Neural cell (in vitro differentiated cells): ENCODE results near the gene MAN2C1. TPM values are rescaled to one million over a fixed set of nuclear protein-coding genes. Genes with fewer than 3 reads are reported as not detected.
"Not testable (repeated sequence)": the region's sequence is repeated elsewhere in the genome, so short reads cannot be mapped to it uniquely, and the experiment has no call there.

ENCODE experiments used
- H2AFZ ChIP-seq: fragments of 200-600, 300-800 bp; sonication (generic), shearing (Covaris generic); 2 replicates; pipeline ENCODE4 v1.6.0; 2014; ENCODE audit warnings: low read depth, mild to moderate bottlenecking, antibody characterized with exemption, low read length, moderate library complexity
- H3F3A ChIP-seq: fragments of 200-600 bp; shearing (Covaris generic); 2 replicates; pipeline ENCODE4 v1.6.1; 2016; ENCODE audit warnings: mild to moderate bottlenecking, moderate library complexity, mixed read lengths, antibody characterized with exemption, low read length; ENCODE audit not compliant: insufficient read depth, poor library complexity, severe bottlenecking
- H3K27ac ChIP-seq: fragments of 200-600, 300-800 bp; sonication (generic), shearing (Covaris generic); 2 replicates; pipeline ENCODE4 v1.5.1; 2014; ENCODE audit warnings: mild to moderate bottlenecking, low read length, moderate library complexity
- H3K27me3 ChIP-seq: fragments of 300-800, 200-600 bp; sonication (generic), shearing (Covaris generic); 2 replicates; pipeline ENCODE4 v1.6.0; 2014; ENCODE audit warnings: mild to moderate bottlenecking, low read depth, low read length, moderate library complexity; ENCODE audit not compliant: insufficient read depth
- H3K36me3 ChIP-seq: fragments of 300-800, 200-600 bp; sonication (generic), shearing (Covaris generic); 2 replicates; pipeline ENCODE4 v1.5.1; 2014; ENCODE audit warnings: mild to moderate bottlenecking, antibody characterized with exemption, low read length, moderate library complexity; ENCODE audit not compliant: insufficient read depth
- H3K4me2 ChIP-seq: fragments of 300-800, 200-600 bp; sonication (generic), shearing (Covaris generic); 2 replicates; pipeline ENCODE4 v1.6.0; 2014; ENCODE audit warnings: mild to moderate bottlenecking, low read length
- H3K4me3 ChIP-seq: fragments of 300-800, 200-600 bp; sonication (generic), shearing (Covaris generic); 2 replicates; pipeline ENCODE4 v1.5.1; 2014; ENCODE audit warnings: mild to moderate bottlenecking, low read length, moderate library complexity
- H3K79me2 ChIP-seq: fragments of 200-600 bp; shearing (Covaris generic); replicated peaks from 2 replicates; pipeline ENCODE4 v1.6.0; 2014; ENCODE audit warnings: mild to moderate bottlenecking, low read length, moderate library complexity; ENCODE audit not compliant: insufficient read depth
- H3K9ac ChIP-seq: fragments of 300-800, 200-600 bp; sonication (generic), shearing (Covaris generic); 2 replicates; pipeline ENCODE4 v1.6.1; 2016; ENCODE audit warnings: mild to moderate bottlenecking, low read length, mixed read lengths
- H3K9me2 ChIP-seq: fragments of 200-600 bp; shearing (Covaris generic); 2 replicates; pipeline ENCODE4 v1.6.1; 2016; ENCODE audit warnings: mild to moderate bottlenecking, low read length, mixed read lengths; ENCODE audit not compliant: insufficient read depth
- H3K9me3 ChIP-seq: fragments of 200-600, 300-800 bp; sonication (generic), shearing (Covaris generic); 2 replicates; pipeline ENCODE4 v1.6.1; 2016; ENCODE audit warnings: mild to moderate bottlenecking, mixed run types, low read length, moderate library complexity, mixed read lengths
- H4K20me1 ChIP-seq: fragments of 200-600 bp; shearing (Covaris generic); 2 replicates; pipeline ENCODE4 v1.6.1; 2016; ENCODE audit warnings: mild to moderate bottlenecking, mixed run types; ENCODE audit not compliant: insufficient read depth
- CTCF ChIP-seq: fragments of 450-650 bp; IDR thresholded peaks from 2 replicates; pipeline ENCODE4 v1.5.1; 2014; ENCODE audit warnings: antibody characterized with exemption, mild to moderate bottlenecking, moderate library complexity; ENCODE audit not compliant: poor library complexity, severe bottlenecking
- EP300 ChIP-seq: fragments of 450-650 bp; conservative IDR thresholded peaks from 2 replicates; pipeline ENCODE4 v1.6.1; 2014; ENCODE audit warnings: antibody characterized with exemption, mild to moderate bottlenecking, moderate library complexity; ENCODE audit not compliant: poor library complexity, severe bottlenecking
- EZH2 ChIP-seq: fragments of 200-600, 300-800 bp; shearing (Covaris generic), sonication (generic); IDR thresholded peaks from 2 replicates; pipeline ENCODE4 v1.6.1; 2014; ENCODE audit warnings: antibody characterized with exemption, low read length, borderline replicate concordance, mild to moderate bottlenecking; ENCODE audit not compliant: insufficient read depth, poor library complexity, severe bottlenecking
- MXI1 ChIP-seq: fragments of 450-650 bp; conservative IDR thresholded peaks from 2 replicates; pipeline ENCODE4 v1.6.1; 2014; ENCODE audit warnings: antibody characterized with exemption, mild to moderate bottlenecking; ENCODE audit not compliant: poor library complexity, severe bottlenecking
- POLR2AphosphoS5 ChIP-seq: IDR thresholded peaks from 2 replicates; pipeline ENCODE4 v1.6.1; 2012
- RAD21 ChIP-seq: fragments of 450-650 bp; conservative IDR thresholded peaks from 2 replicates; pipeline ENCODE4 v1.6.1; 2014; ENCODE audit warnings: antibody characterized with exemption, mild to moderate bottlenecking, moderate library complexity
- REST ChIP-seq: IDR thresholded peaks from 2 replicates; pipeline ENCODE4 v1.6.1; 2012; ENCODE audit warnings: borderline replicate concordance
- SMC3 ChIP-seq: fragments of 450-650 bp; conservative IDR thresholded peaks from 2 replicates; pipeline ENCODE4 v1.6.1; 2014; ENCODE audit warnings: antibody characterized with exemption, mild to moderate bottlenecking, moderate library complexity; ENCODE audit not compliant: poor library complexity
- TAF1 ChIP-seq: IDR thresholded peaks from 2 replicates; pipeline ENCODE4 v1.6.1; 2012; ENCODE audit warnings: low read depth
- polyA plus RNA-seq: library from polyadenylated mRNA; depleted of rRNA; stranded (reverse); fragments of >200 nt; gene quantifications from 2 replicates; pipeline ENCODE4 v1.2.3, GENCODE V29; 2014

Gene MAN2C1
- polyA plus RNA-seq, 1 donor from 2014 or later, result 261 TPM

DNA sequence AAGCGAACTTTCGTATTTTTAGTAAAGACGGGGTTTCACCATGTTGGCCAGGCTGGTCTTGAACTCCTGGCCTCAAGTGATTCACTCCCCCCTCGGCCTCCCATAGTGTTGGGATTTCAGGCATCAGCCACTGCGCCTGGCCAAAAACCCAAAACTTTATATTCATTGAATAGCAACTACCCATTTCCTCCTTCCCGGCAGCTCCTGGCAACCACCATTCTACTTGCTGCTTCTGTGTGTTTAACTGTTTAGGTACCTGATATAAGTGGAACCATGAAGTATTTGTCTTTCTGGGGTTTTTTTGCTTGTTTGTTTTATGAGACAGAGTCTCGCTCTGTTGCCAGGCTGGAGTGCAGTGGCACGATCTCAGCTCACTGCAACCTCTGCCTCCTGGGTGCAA lies 24.5 kb downstream of the MAN2C1 start:
- H3F3A ChIP-seq, H3K27ac ChIP-seq, H3K9ac ChIP-seq, H2AFZ ChIP-seq, H3K79me2 ChIP-seq, H3K4me3 ChIP-seq, H3K36me3 ChIP-seq, H4K20me1 ChIP-seq, H3K9me2 ChIP-seq, H3K9me3 ChIP-seq, H3K4me2 ChIP-seq: not testable (repeated sequence)
- H3K27me3 ChIP-seq, result peaks cover 22% of the 10 kb centered on the region

- Histone ChIP-seq H3K4me3 (no peak overlapping the region), H3K9me2 (no peaks in the 10 kb centered on the region), H3K27me3 (peaks cover 6% of the 10 kb centered on the region), H3K9ac (no peak overlapping the region), H3F3A (no peaks in the 10 kb centered on the region), H3K36me3 (no peaks in the 10 kb centered on the region), H3K4me2 (no peak overlapping the region), H4K20me1 (no peaks in the 10 kb centered on the region), H2AFZ (no peak overlapping the region), H3K79me2 (no peaks in the 10 kb centered on the region), H3K27ac (no peak overlapping the region), H3K9me3 (no peaks in the 10 kb centered on the region)
- TF ChIP-seq EP300 (no peak), CTCF (no peak), RAD21 (no peak), POLR2AphosphoS5 (no peak), EZH2 (no peak), REST (no peak), TAF1 (no peak), SMC3 (no peak), MXI1 (no peak)
Measured at GRCh38 chr15:75342221-75342620, 26.2 kb downstream of the MAN2C1 start.

DNA sequence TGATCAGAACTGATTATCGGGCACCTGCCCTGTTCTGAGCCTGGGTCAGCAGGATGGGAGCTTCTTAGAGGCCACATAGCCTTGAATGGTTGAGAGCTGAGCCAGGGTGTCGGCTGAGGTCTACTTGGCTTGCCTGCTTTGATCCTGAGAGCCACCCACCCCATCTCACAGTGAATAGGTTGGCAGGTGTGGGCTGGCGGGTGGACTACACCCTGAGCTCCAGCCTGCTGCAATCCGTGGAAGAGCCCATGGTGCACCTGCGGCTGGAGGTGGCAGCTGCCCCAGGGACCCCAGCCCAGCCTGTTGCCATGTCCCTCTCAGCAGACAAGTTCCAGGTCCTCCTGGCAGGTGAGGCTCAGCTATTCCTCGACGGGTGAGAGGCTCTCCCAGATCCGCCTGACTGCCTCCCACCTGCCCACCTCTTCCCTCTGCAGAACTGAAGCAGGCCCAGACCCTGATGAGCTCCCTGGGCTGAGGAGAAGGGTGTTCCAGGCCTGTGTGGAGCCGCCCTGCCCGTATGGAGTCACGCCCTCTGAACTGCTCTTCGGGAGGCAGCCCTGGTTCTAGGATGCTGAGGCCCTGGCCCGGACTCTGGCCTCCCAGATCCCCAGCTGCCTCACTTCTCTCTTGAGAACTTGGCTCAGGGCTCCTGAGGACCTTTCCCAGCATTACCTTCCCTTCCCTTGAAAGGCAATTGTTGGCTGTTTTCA lies 28.7 kb downstream of the MAN2C1 start:
- H3K9me2 ChIP-seq, result no peaks in the 10 kb centered on the region
- H2AFZ ChIP-seq, result no peak overlapping the region
- no peak overlapping the region for H3K9ac ChIP-seq
- no peak overlapping the region for H3K4me2 ChIP-seq
- H3K4me3 ChIP-seq, result no peak overlapping the region
- no peaks in the 10 kb centered on the region for H3K27me3 ChIP-seq
- no peaks in the 10 kb centered on the region for H3F3A ChIP-seq
- no peaks in the 10 kb centered on the region for H3K36me3 ChIP-seq
- no peaks in the 10 kb centered on the region for H4K20me1 ChIP-seq
- H3K79me2 ChIP-seq, result peaks cover 4% of the 10 kb centered on the region
- H3K27ac ChIP-seq, result no peak overlapping the region
- TF ChIP-seq EP300 (no peak), CTCF (no peak), TAF1 (no peak), POLR2AphosphoS5 (no peak)
- no peaks in the 10 kb centered on the region for H3K9me3 ChIP-seq
